Suprapubic skin (tissue), 4 donors: ENCODE data around the gene GSTM2.

Experiments used
- CTCF ChIP-seq, 2 donors: fragments of 200-600 bp in 1 of 2; fragments of 450-650 bp in 1 of 2; sonication (generic) in 1 of 2; IDR thresholded peaks; one replicate each; pipeline ENCODE4 v1.5.1; 2016 to 2019; ENCODE audit warnings: antibody characterized with exemption in 2 of 2, mild to moderate bottlenecking in 1 of 2, moderate library complexity in 1 of 2
- POLR2A ChIP-seq, 2 donors: fragments of 450-650 bp; IDR thresholded peaks; one replicate each; pipeline ENCODE4 v1.6.1; 2017; ENCODE audit warnings: antibody characterized with exemption in 2 of 2, mild to moderate bottlenecking in 2 of 2, moderate library complexity in 2 of 2
- POLR2AphosphoS5 ChIP-seq, 3 donors: sonication (generic); formaldehyde crosslinking; IDR thresholded peaks; one replicate each; pipeline ENCODE4 v1.6.1; 2017; ENCODE audit warnings: antibody characterized with exemption in 3 of 3

- TF ChIP-seq POLR2AphosphoS5 (IDR thresholded peaks at IDR 0.05) (no peak), POLR2A (IDR thresholded peaks at IDR 0.05) (no peak), CTCF (IDR thresholded peaks at IDR 0.05) (no peak)
Measured at GRCh38 chr1:109716570-109717090, 48.8 kb downstream of the GSTM2 start.
